ENCODE results near the gene PPP6R2.

Gene PPP6R2

DNA sequence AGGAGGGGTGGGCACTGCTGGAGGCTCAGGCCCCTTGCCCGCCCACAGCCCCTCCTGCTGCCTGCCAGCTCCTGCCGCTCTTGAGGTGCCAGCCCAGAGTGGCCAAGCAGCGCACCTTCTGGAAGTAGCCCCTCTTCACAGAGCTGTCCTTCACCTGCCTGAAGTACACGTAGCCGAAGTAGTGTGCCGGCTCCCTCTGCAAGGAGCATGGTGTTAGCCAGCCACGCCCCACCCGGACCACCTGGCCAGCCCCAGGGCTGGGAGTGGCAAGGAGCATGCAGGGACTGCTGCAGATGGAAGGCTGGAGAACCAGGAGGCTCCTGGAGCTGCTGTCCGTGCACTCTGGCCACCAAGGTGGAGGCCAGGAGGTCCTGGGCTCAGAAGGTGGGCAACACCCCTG, 25.9 kb upstream of the PPP6R2 start:
- Histone ChIP-seq H3K36me3 (ENCODE audit: insufficient read depth, low read length) (no peaks in the 10 kb centered on the region), H3F3A (ENCODE audit: insufficient read depth, low read length) (no peaks in the 10 kb centered on the region), H3K27me3 (ENCODE audit: insufficient read depth, low read length) (peaks cover 7% of the 10 kb centered on the region; the same call in 1 of the 2 replicates), H3K4me3 (ENCODE audit: low read depth, low read length, poor library complexity, severe bottlenecking) (no peak overlapping the region), H2AFZ (ENCODE audit: low read length) (no peak overlapping the region), H3K9me3 (ENCODE audit: low read length) (no peaks in the 10 kb centered on the region), H3K4me2 (ENCODE audit: low read length) (no peak overlapping the region), H3K27ac (ENCODE audit: low read depth, low read length, poor library complexity, severe bottlenecking) (no peak overlapping the region), H4K20me1 (ENCODE audit: insufficient read depth, low read length) (no peaks in the 10 kb centered on the region), H3K79me2 (ENCODE audit: insufficient read depth, low read length) (no peaks in the 10 kb centered on the region), H3K9me2 (ENCODE audit: low read depth, low read length) (no peaks in the 10 kb centered on the region), H3K9ac (ENCODE audit: low read length) (no peak overlapping the region), H3K4me1 (ENCODE audit: insufficient read depth, low read length, severe bottlenecking) (peaks cover 20% of the 10 kb centered on the region)
- TF ChIP-seq CTCF (IDR thresholded peaks at IDR 0.05; ENCODE audit: low read length) = no peak
- no peak for TF ChIP-seq EZH2 (IDR thresholded peaks at IDR 0.05; ENCODE audit: borderline replicate concordance, low read length)

DNA sequence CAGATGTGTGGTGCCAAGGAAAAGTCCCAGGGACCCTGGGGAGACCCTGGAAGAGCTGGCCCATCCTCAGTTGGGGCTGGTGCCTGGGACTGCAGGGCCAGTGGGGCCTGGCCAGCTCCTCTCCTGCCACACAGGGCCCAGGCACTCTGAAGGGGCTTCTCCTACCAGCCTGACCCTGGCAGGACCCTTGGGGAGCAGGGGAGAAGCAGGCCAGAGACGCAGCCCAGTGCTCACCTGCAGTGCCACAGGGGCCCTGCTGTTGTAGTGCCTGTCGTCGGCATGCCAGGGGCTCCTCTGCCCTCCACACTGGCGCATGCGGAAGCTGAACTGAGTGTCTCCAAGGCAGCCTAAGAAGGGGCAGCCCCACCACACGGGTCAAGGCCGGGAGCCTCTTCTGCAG, 25.5 kb upstream of the PPP6R2 start:
- H3K27me3 ChIP-seq (ENCODE audit: insufficient read depth, low read length) = peaks cover 7% of the 10 kb centered on the region; the same call in 1 of the 2 replicates
- no peak overlapping the region for H3K4me2 ChIP-seq (ENCODE audit: low read length)
- H3K36me3 ChIP-seq (ENCODE audit: insufficient read depth, low read length) = no peaks in the 10 kb centered on the region
- H3K27ac ChIP-seq (ENCODE audit: low read depth, low read length, poor library complexity, severe bottlenecking) = no peak overlapping the region
- no peaks in the 10 kb centered on the region for H3F3A ChIP-seq (ENCODE audit: insufficient read depth, low read length)
- no peak overlapping the region for H2AFZ ChIP-seq (ENCODE audit: low read length)
- H3K9ac ChIP-seq (ENCODE audit: low read length) = no peak overlapping the region
- H4K20me1 ChIP-seq (ENCODE audit: insufficient read depth, low read length) = no peaks in the 10 kb centered on the region
- TF ChIP-seq CTCF (IDR thresholded peaks at IDR 0.05; ENCODE audit: low read length) (no peak), EZH2 (IDR thresholded peaks at IDR 0.05; ENCODE audit: borderline replicate concordance, low read length) (no peak)
- H3K79me2 ChIP-seq (ENCODE audit: insufficient read depth, low read length) = no peaks in the 10 kb centered on the region
- peaks cover 20% of the 10 kb centered on the region for H3K4me1 ChIP-seq (ENCODE audit: insufficient read depth, low read length, severe bottlenecking)
- H3K9me3 ChIP-seq (ENCODE audit: low read length) = no peaks in the 10 kb centered on the region
- H3K9me2 ChIP-seq (ENCODE audit: low read depth, low read length) = no peaks in the 10 kb centered on the region
- no peak overlapping the region for H3K4me3 ChIP-seq (ENCODE audit: low read depth, low read length, poor library complexity, severe bottlenecking)

DNA sequence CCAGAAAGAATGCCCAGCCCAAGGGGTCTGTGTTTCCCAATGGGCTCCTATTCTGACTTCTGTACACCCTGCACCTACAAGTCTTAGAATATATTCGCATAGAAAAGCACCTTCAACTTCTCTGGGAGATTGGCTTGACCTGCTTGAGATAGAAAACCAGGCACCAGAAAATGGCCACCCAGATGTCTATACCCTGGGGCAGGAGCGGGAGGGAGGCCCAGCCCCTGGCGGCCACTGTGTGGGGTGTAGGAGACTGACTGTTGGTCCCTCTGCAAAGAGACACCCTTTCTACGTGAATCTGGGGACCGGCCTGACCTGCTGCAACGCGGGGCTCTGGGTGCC, 24.8 kb upstream of the PPP6R2 start:
- TF ChIP-seq CTCF (IDR thresholded peaks at IDR 0.05; ENCODE audit: low read length) = no peak
- TF ChIP-seq EZH2 (IDR thresholded peaks at IDR 0.05; ENCODE audit: borderline replicate concordance, low read length) = no peak
- no peak overlapping the region for H3K27ac ChIP-seq (ENCODE audit: low read depth, low read length, poor library complexity, severe bottlenecking)
- no peaks in the 10 kb centered on the region for H3F3A ChIP-seq (ENCODE audit: insufficient read depth, low read length)
- no peaks in the 10 kb centered on the region for H3K79me2 ChIP-seq (ENCODE audit: insufficient read depth, low read length)
- H3K36me3 ChIP-seq (ENCODE audit: insufficient read depth, low read length) = no peaks in the 10 kb centered on the region
- peaks cover 7% of the 10 kb centered on the region; the same call in 1 of the 2 replicates for H3K27me3 ChIP-seq (ENCODE audit: insufficient read depth, low read length)
- no peak overlapping the region for H3K4me3 ChIP-seq (ENCODE audit: low read depth, low read length, poor library complexity, severe bottlenecking)
- no peak overlapping the region for H2AFZ ChIP-seq (ENCODE audit: low read length)
- no peaks in the 10 kb centered on the region for H3K9me2 ChIP-seq (ENCODE audit: low read depth, low read length)
- no peaks in the 10 kb centered on the region for H4K20me1 ChIP-seq (ENCODE audit: insufficient read depth, low read length)
- peaks cover 20% of the 10 kb centered on the region for H3K4me1 ChIP-seq (ENCODE audit: insufficient read depth, low read length, severe bottlenecking)
- H3K4me2 ChIP-seq (ENCODE audit: low read length) = no peak overlapping the region
- H3K9me3 ChIP-seq (ENCODE audit: low read length) = no peaks in the 10 kb centered on the region
- H3K9ac ChIP-seq (ENCODE audit: low read length) = no peak overlapping the region

Data from OCI-LY1 (cell line).